Measurements from ENCODE around the gene RIMBP3C.

DNA sequence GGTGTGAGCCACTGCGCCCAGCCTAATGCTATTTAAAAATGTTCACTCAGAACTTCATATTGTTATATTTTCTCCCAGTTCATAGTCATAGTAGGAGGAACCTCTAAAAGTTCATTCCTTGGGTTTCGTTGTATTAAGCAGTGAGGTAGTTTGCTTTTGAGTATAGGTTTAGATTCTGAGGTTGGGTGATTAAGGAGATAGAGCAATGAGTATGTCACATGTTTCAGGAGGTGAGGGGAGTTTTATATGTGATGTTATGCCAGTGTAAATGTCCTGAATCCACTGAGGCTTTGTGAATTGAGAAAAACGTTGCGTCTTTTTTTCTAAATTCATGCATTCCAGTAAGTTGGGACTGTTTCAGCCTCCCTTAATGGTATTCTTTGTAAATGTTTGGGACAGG, 20.4 kb upstream of the RIMBP3C start:
- TF ChIP-seq POLR2A (IDR thresholded peaks at IDR 0.05; ENCODE audit: low read depth) (no peak), POLR2AphosphoS5 (IDR thresholded peaks at IDR 0.05) (no peak), EP300 (IDR thresholded peaks at IDR 0.05) (no peak)
- TF ChIP-seq, protein P1, sequence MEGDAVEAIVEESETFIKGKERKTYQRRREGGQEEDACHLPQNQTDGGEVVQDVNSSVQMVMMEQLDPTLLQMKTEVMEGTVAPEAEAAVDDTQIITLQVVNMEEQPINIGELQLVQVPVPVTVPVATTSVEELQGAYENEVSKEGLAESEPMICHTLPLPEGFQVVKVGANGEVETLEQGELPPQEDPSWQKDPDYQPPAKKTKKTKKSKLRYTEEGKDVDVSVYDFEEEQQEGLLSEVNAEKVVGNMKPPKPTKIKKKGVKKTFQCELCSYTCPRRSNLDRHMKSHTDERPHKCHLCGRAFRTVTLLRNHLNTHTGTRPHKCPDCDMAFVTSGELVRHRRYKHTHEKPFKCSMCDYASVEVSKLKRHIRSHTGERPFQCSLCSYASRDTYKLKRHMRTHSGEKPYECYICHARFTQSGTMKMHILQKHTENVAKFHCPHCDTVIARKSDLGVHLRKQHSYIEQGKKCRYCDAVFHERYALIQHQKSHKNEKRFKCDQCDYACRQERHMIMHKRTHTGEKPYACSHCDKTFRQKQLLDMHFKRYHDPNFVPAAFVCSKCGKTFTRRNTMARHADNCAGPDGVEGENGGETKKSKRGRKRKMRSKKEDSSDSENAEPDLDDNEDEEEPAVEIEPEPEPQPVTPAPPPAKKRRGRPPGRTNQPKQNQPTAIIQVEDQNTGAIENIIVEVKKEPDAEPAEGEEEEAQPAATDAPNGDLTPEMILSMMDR (IDR thresholded peaks at IDR 0.05) = no peak

Data from esophagus muscularis mucosa (tissue), 4 donors.